ENCODE results near the gene S100G. TPM values are rescaled to one million over a fixed set of nuclear protein-coding genes. Genes with fewer than 3 reads are reported as not detected.

The S100G gene
- total RNA-seq, 1 experiment from 2014 or later: not detected

GRCh38 chrX:16671005-16671404, 21.0 kb downstream of the S100G start:
- H3F3A ChIP-seq (ENCODE audit: low read length, unreplicated experiment): no peaks in the 10 kb centered on the region
- POLR2A ChIA-PET (ENCODE audit: unreplicated experiment): no interaction called here
- no peak overlapping the region for H3K4me2 ChIP-seq (ENCODE audit: low read length)
- ATAC-seq (peak; percentile 77), DNase-seq (peak; percentile 59)
- no peak overlapping the region for H3K4me3 ChIP-seq (ENCODE audit: low read length)
- no peaks in the 10 kb centered on the region for H3K27me3 ChIP-seq (ENCODE audit: low read length)
- CTCF ChIA-PET: no interaction called here
- H3K9me3 ChIP-seq (ENCODE audit: low read length): no peaks in the 10 kb centered on the region
- H3K4me1 ChIP-seq (ENCODE audit: insufficient read depth, low read length): peaks cover 9% of the 10 kb centered on the region
- H3K27ac ChIP-seq (ENCODE audit: low read length): no peak overlapping the region
- no peak overlapping the region for H3K9ac ChIP-seq (ENCODE audit: low read length)
- BruUV-seq (replicated peaks): no TSS peak
- H2AFZ ChIP-seq (ENCODE audit: low read length): no peak overlapping the region
- intact Hi-C loops (cut with micrococcal nuclease): no loop called here
- no peaks in the 10 kb centered on the region for H4K20me1 ChIP-seq (ENCODE audit: low read length)
- H3K9me2 ChIP-seq (replicated peaks; ENCODE audit: low read length): no peaks in the 10 kb centered on the region
- TF ChIP-seq CTCF (conservative IDR thresholded peaks at IDR 0.05; ENCODE audit: low read depth, low read length) (peak; percentile 66), EZH2 (IDR thresholded peaks at IDR 0.05; ENCODE audit: low read length, unreplicated experiment) (no peak), EZH2phosphoT487 (IDR thresholded peaks at IDR 0.05; ENCODE audit: borderline replicate concordance, low read length) (no peak)
- no peaks in the 10 kb centered on the region; the same call in 1 of the 2 replicates for H3K36me3 ChIP-seq (ENCODE audit: low read depth, low read length)
- no peaks in the 10 kb centered on the region for H3K79me2 ChIP-seq (ENCODE audit: low read length)

- Histone ChIP-seq H3K9me3 (ENCODE audit: low read length) (no peaks in the 10 kb centered on the region), H3K36me3 (ENCODE audit: low read depth, low read length) (peaks cover 1% of the 10 kb centered on the region; the same call in 1 of the 2 replicates), H3K4me1 (ENCODE audit: insufficient read depth, low read length) (no peaks in the 10 kb centered on the region), H3K27ac (ENCODE audit: low read length) (no peak overlapping the region), H3K27me3 (ENCODE audit: low read length) (no peaks in the 10 kb centered on the region), H3K4me2 (ENCODE audit: low read length) (no peak overlapping the region), H3K9ac (ENCODE audit: low read length) (no peak overlapping the region), H3K9me2 (replicated peaks; ENCODE audit: low read length) (no peaks in the 10 kb centered on the region), H3K79me2 (ENCODE audit: low read length) (no peaks in the 10 kb centered on the region), H3F3A (ENCODE audit: low read length, unreplicated experiment) (no peaks in the 10 kb centered on the region), H4K20me1 (ENCODE audit: low read length) (no peaks in the 10 kb centered on the region), H2AFZ (ENCODE audit: low read length) (no peak overlapping the region), H3K4me3 (ENCODE audit: low read length) (no peak overlapping the region)
- intact Hi-C loops (cut with micrococcal nuclease): no loop called here
- ChIA-PET POLR2A (ENCODE audit: unreplicated experiment) (no interaction called here), CTCF (no interaction called here)
- no TSS peak for BruUV-seq (replicated peaks)
- DNase-seq (no peak), ATAC-seq (no peak)
- no peak for TF ChIP-seq EZH2 (IDR thresholded peaks at IDR 0.05; ENCODE audit: low read length, unreplicated experiment)
- no peak for TF ChIP-seq EZH2phosphoT487 (IDR thresholded peaks at IDR 0.05; ENCODE audit: borderline replicate concordance, low read length)
- no peak for TF ChIP-seq CTCF (conservative IDR thresholded peaks at IDR 0.05; ENCODE audit: low read depth, low read length)
Observed at GRCh38 chrX:16678689-16679088, 28.7 kb downstream of the S100G start.

- ChIA-PET POLR2A (ENCODE audit: unreplicated experiment) (no interaction called here), CTCF (no interaction called here)
- no peak for ATAC-seq
Observed at GRCh38 chrX:16683007-16683664, 33.2 kb downstream of the S100G start.

More at GRCh38 chrX:16683007-16683664, 33.2 kb downstream of the S100G start:
- no peak overlapping the region for H3K9ac ChIP-seq (ENCODE audit: low read length)
- intact Hi-C loops (cut with micrococcal nuclease): no loop called here
- no peak overlapping the region for H2AFZ ChIP-seq (ENCODE audit: low read length)
- no peak for TF ChIP-seq EZH2phosphoT487 (IDR thresholded peaks at IDR 0.05; ENCODE audit: borderline replicate concordance, low read length)
- TF ChIP-seq EZH2 (IDR thresholded peaks at IDR 0.05; ENCODE audit: low read length, unreplicated experiment): no peak
- no peak for TF ChIP-seq CTCF (conservative IDR thresholded peaks at IDR 0.05; ENCODE audit: low read depth, low read length)
- H3K4me3 ChIP-seq (ENCODE audit: low read length): no peak overlapping the region
- H3K79me2 ChIP-seq (ENCODE audit: low read length): no peaks in the 10 kb centered on the region
- H3K36me3 ChIP-seq (ENCODE audit: low read depth, low read length): peaks cover 4% of the 10 kb centered on the region; the same call in 1 of the 2 replicates
- no peaks in the 10 kb centered on the region for H3K4me1 ChIP-seq (ENCODE audit: insufficient read depth, low read length)
- no peaks in the 10 kb centered on the region for H3F3A ChIP-seq (ENCODE audit: low read length, unreplicated experiment)
- no peaks in the 10 kb centered on the region for H3K9me2 ChIP-seq (replicated peaks; ENCODE audit: low read length)
- no peak overlapping the region for H3K27ac ChIP-seq (ENCODE audit: low read length)
- H3K4me2 ChIP-seq (ENCODE audit: low read length): no peak overlapping the region
- BruUV-seq (replicated peaks): no TSS peak
- DNase-seq: no peak
- no peaks in the 10 kb centered on the region for H3K27me3 ChIP-seq (ENCODE audit: low read length)
- H4K20me1 ChIP-seq (ENCODE audit: low read length): no peaks in the 10 kb centered on the region
- no peaks in the 10 kb centered on the region for H3K9me3 ChIP-seq (ENCODE audit: low read length)
